HG02970 (cell line): ENCODE measurements around the gene PNPO.
"Not testable (repeated sequence)": the region's sequence is repeated elsewhere in the genome, so short reads cannot be mapped to it uniquely, and the experiment has no call there.

Experiments used
- ATAC-seq: cut with Tn5 transposase; IDR thresholded peaks from one replicate; pipeline ENCODE4 v1.9.1; 2021; ENCODE audit warnings: mild to moderate bottlenecking, moderate library complexity, moderate number of reproducible peaks; ENCODE audit not compliant: unreplicated experiment, low FRiP score

PNPO gene

GRCh38 chr17:47917581-47917980 is 23.8 kb upstream of the PNPO start:
- no peak for ATAC-seq

- no peak for ATAC-seq
These were observed 23.4 kb upstream of the PNPO start for GRCh38 chr17:47918006-47918405.

GRCh38 chr17:47918991-47919390 is 22.4 kb upstream of the PNPO start:
- no peak for ATAC-seq

GRCh38 chr17:47919889-47920288 is 21.5 kb upstream of the PNPO start:
- ATAC-seq, result not testable (repeated sequence)

GRCh38 chr17:47924785-47925677 is 16.3 kb upstream of the PNPO start:
- ATAC-seq, result no peak

- ATAC-seq, result no peak
These were observed 15.7 kb upstream of the PNPO start for GRCh38 chr17:47925678-47925988.

- no peak for ATAC-seq
These were observed 13.5 kb upstream of the PNPO start for GRCh38 chr17:47927821-47928400.

GRCh38 chr17:47928415-47928814 is 13.0 kb upstream of the PNPO start:
- no peak for ATAC-seq

GRCh38 chr17:47929218-47930000 is 12.0 kb upstream of the PNPO start:
- ATAC-seq, result no peak

GRCh38 chr17:47931848-47932247 is 9.5 kb upstream of the PNPO start:
- no peak for ATAC-seq

- no peak for ATAC-seq
These were observed 6.5 kb upstream of the PNPO start for GRCh38 chr17:47934856-47935255.

GRCh38 chr17:47935468-47935867 is 5.9 kb upstream of the PNPO start:
- not testable (repeated sequence) for ATAC-seq

- ATAC-seq, result no peak
These were observed 5.4 kb upstream of the PNPO start for GRCh38 chr17:47935961-47936360.

- ATAC-seq, result no peak
These were observed 3.4 kb upstream of the PNPO start for GRCh38 chr17:47937941-47938340.

- no peak for ATAC-seq
These were observed 732 bp downstream of the PNPO start for GRCh38 chr17:47942096-47942510.

GRCh38 chr17:47942568-47942967 is 1.2 kb downstream of the PNPO start:
- ATAC-seq, result no peak

- no peak for ATAC-seq
These were observed 3.7 kb downstream of the PNPO start for GRCh38 chr17:47945080-47945479.

GRCh38 chr17:47945529-47946508 is 4.4 kb downstream of the PNPO start:
- ATAC-seq, result no peak

GRCh38 chr17:47946516-47946915 is 5.1 kb downstream of the PNPO start:
- ATAC-seq, result no peak

GRCh38 chr17:47946929-47947397 is 5.6 kb downstream of the PNPO start:
- peak; percentile 44 for ATAC-seq
